PC-3 (cell line): ENCODE data around the gene IL1RAPL1. TPM values are rescaled to one million over a fixed set of nuclear protein-coding genes. Genes with fewer than 3 reads are reported as not detected.

Source experiments
- ATAC-seq: fragments of 200-7000 bp; cut with Tn5 transposase; 2 replicates; pipeline ENCODE4 v1.9.1; 2020; ENCODE audit warnings: mild to moderate bottlenecking, moderate library complexity
- BruUV-seq: library from RNA; stranded (reverse); fragments of 400-500 nt; replicated peaks from 2 replicates; lab custom pipeline; 2021; lab: Mats Ljungman, UMichigan
- CTCF ChIA-PET: fragments of 300-600 bp; sonication (Branson Sonifier 250); formaldehyde crosslinking; loops from one replicate; lab custom pipeline; 2022; ENCODE audit warnings: antibody characterized with exemption; lab: Charles Lee
- POLR2A ChIA-PET: fragments of 300-600 bp; sonication (Branson Sonifier 250); formaldehyde crosslinking; loops from one replicate; lab custom pipeline; 2022; ENCODE audit warnings: antibody characterized with exemption; ENCODE audit not compliant: unreplicated experiment; lab: Charles Lee
- DNase-seq: peaks from one replicate; pipeline ENCODE4 v3.0.0-alpha.2; 2015
- H2AFZ ChIP-seq: fragments of 300-600 bp; sonication (generic); 2 replicates; pipeline ENCODE4 v1.6.0; 2016; ENCODE audit warnings: antibody characterized with exemption, low read length
- H3F3A ChIP-seq: fragments of 300-600 bp; sonication (generic); one replicate; pipeline ENCODE4 v1.6.0; 2017; ENCODE audit warnings: antibody characterized with exemption, low read length, control low read depth, mild to moderate bottlenecking; ENCODE audit not compliant: unreplicated experiment
- H3K27ac ChIP-seq: fragments of 300-600 bp; sonication (generic); 2 replicates; pipeline ENCODE4 v1.5.1; 2016; ENCODE audit warnings: mild to moderate bottlenecking, low read length
- H3K27me3 ChIP-seq: fragments of 300-600 bp; sonication (generic); 2 replicates; pipeline ENCODE4 v1.6.1; 2016; ENCODE audit warnings: low read length, mixed read lengths
- H3K36me3 ChIP-seq: fragments of 300-600 bp; sonication (generic); 2 replicates; pipeline ENCODE4 v1.6.1; 2016; ENCODE audit warnings: low read depth, mixed run types, low read length, mixed read lengths
- H3K4me1 ChIP-seq: fragments of 300-600 bp; sonication (generic); 2 replicates; pipeline ENCODE4 v1.5.1; 2016; ENCODE audit warnings: low read length; ENCODE audit not compliant: insufficient read depth
- H3K4me2 ChIP-seq: fragments of 300-600 bp; sonication (generic); 2 replicates; pipeline ENCODE4 v1.6.0; 2016; ENCODE audit warnings: low read length
- H3K4me3 ChIP-seq: fragments of 300-600 bp; sonication (generic); 2 replicates; pipeline ENCODE4 v1.5.1; 2016; ENCODE audit warnings: mild to moderate bottlenecking, low read length, mixed read lengths
- H3K79me2 ChIP-seq: fragments of 300-600 bp; sonication (generic); 2 replicates; pipeline ENCODE4 v1.6.1; 2017; ENCODE audit warnings: low read length, mixed read lengths
- H3K9ac ChIP-seq: fragments of 300-600 bp; sonication (generic); 2 replicates; pipeline ENCODE4 v1.6.0; 2016; ENCODE audit warnings: mild to moderate bottlenecking, low read length
- H3K9me2 ChIP-seq: fragments of 300-600 bp; sonication (generic); replicated peaks from 2 replicates; pipeline ENCODE4 v1.6.1; 2016; ENCODE audit warnings: mixed run types, low read length, mixed read lengths
- H3K9me3 ChIP-seq: fragments of 300-600 bp; sonication (generic); 2 replicates; pipeline ENCODE4 v1.6.1; 2016; ENCODE audit warnings: low read length, mixed read lengths
- H4K20me1 ChIP-seq: fragments of 300-600 bp; sonication (generic); 2 replicates; pipeline ENCODE4 v1.6.1; 2016; ENCODE audit warnings: low read length, mixed read lengths
- EZH2 ChIP-seq: fragments of 300-600 bp; sonication (generic); IDR thresholded peaks from one replicate; pipeline ENCODE4 v1.6.1; 2017; ENCODE audit warnings: antibody characterized with exemption, mild to moderate bottlenecking, low read length; ENCODE audit not compliant: unreplicated experiment
- EZH2phosphoT487 ChIP-seq: fragments of 300-600 bp; sonication (generic); IDR thresholded peaks from 2 replicates; pipeline ENCODE4 v1.6.1; 2018; ENCODE audit warnings: mild to moderate bottlenecking, antibody characterized with exemption, low read length, borderline replicate concordance
- intact Hi-C: fragments of 100-400 bp; cut with micrococcal nuclease; formaldehyde crosslinking; loops from 2 replicates; pipeline ENCODE4 v1.9.0; 2023
- total RNA-seq: library from RNA; depleted of rRNA; stranded (reverse); fragments of >200 nt; gene quantifications from 2 replicates; pipeline ENCODE4 v1.2.3, GENCODE V29; 2014
- TF ChIP-seq, protein P1 (sequence below): fragments of 300-600 bp; sonication (generic); conservative IDR thresholded peaks from 2 replicates; pipeline ENCODE4 v1.5.1; 2017; ENCODE audit warnings: antibody characterized with exemption, low read depth, mild to moderate bottlenecking, low read length

Gene IL1RAPL1
- total RNA-seq, 1 experiment from 2014 or later: 0.44 TPM

GRCh38 chrX:29243942-29244341 is 656.7 kb downstream of the IL1RAPL1 start:
- Histone ChIP-seq H3F3A (no peaks in the 10 kb centered on the region), H3K9me3 (no peaks in the 10 kb centered on the region), H3K9me2 (no peaks in the 10 kb centered on the region), H3K4me1 (peaks cover 3% of the 10 kb centered on the region; the same call in 1 of the 2 replicates), H2AFZ (no peak overlapping the region), H4K20me1 (no peaks in the 10 kb centered on the region), H3K36me3 (no peaks in the 10 kb centered on the region), H3K4me3 (no peak overlapping the region), H3K9ac (no peak overlapping the region), H3K27me3 (no peaks in the 10 kb centered on the region), H3K27ac (no peak overlapping the region), H3K4me2 (no peak overlapping the region), H3K79me2 (no peaks in the 10 kb centered on the region)
- DNase-seq: no peak
- CTCF ChIA-PET: interaction anchor here (0.5 kb wide), 1 partner anchor 235 kb away, joined by 3 read pairs; no protein-coding TSS in a partner anchor
- intact Hi-C loops: no loop called here
- no peak for TF ChIP-seq EZH2phosphoT487
- POLR2A ChIA-PET: no interaction called here
- no TSS peak for BruUV-seq
- no peak for ATAC-seq

DNA sequence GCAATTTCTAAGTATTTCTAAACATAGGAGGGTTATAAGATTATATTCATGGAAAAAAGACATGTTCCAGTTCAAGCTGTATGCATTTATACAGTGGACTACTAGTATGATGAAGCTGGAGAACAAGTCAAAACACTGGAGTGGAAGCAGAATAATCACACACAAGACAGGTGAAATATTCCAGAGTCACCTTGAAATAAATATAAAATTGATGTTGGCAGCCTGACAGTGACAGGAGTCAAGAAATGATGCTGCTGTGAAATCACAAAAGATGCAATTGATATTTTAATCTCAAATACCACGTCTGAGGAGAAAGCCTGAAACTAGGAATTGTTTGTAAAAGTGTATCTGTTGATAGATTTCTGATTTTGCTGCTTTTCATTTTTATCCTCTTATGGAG is 667.3 kb downstream of the IL1RAPL1 start:
- Histone ChIP-seq H3K27ac (no peak overlapping the region), H3K4me3 (no peak overlapping the region), H3K9me3 (no peaks in the 10 kb centered on the region), H3K9ac (no peak overlapping the region), H3F3A (no peaks in the 10 kb centered on the region), H3K4me1 (no peaks in the 10 kb centered on the region), H3K27me3 (no peaks in the 10 kb centered on the region), H2AFZ (no peak overlapping the region), H3K79me2 (no peaks in the 10 kb centered on the region), H3K36me3 (no peaks in the 10 kb centered on the region), H3K9me2 (no peaks in the 10 kb centered on the region), H4K20me1 (no peaks in the 10 kb centered on the region), H3K4me2 (no peak overlapping the region)
- no TSS peak for BruUV-seq
- no peak for TF ChIP-seq EZH2
- TF ChIP-seq, protein P1, sequence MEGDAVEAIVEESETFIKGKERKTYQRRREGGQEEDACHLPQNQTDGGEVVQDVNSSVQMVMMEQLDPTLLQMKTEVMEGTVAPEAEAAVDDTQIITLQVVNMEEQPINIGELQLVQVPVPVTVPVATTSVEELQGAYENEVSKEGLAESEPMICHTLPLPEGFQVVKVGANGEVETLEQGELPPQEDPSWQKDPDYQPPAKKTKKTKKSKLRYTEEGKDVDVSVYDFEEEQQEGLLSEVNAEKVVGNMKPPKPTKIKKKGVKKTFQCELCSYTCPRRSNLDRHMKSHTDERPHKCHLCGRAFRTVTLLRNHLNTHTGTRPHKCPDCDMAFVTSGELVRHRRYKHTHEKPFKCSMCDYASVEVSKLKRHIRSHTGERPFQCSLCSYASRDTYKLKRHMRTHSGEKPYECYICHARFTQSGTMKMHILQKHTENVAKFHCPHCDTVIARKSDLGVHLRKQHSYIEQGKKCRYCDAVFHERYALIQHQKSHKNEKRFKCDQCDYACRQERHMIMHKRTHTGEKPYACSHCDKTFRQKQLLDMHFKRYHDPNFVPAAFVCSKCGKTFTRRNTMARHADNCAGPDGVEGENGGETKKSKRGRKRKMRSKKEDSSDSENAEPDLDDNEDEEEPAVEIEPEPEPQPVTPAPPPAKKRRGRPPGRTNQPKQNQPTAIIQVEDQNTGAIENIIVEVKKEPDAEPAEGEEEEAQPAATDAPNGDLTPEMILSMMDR: no peak
- no peak for TF ChIP-seq EZH2phosphoT487
- intact Hi-C loops: no loop called here
- DNase-seq (no peak), ATAC-seq (no peak)
- CTCF ChIA-PET: no interaction called here
- POLR2A ChIA-PET: no interaction called here

DNA sequence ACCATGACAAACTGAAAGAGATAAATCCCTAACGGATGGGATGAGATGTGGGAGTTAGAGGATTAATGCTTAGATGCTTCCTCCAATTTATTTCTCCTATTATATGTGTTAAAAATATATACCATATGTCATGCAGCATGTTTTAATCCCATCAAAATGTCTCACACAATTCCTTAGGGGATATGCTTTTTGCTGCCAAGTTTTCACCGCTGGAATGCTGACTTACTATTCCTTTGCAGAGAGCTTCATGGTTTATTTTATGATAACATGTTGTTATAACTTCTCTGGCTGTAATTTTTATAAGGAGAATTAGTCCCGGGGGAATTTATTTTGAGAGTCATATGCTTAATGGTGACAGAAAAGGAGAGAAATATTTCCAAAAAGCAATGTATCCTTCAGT is 670.3 kb downstream of the IL1RAPL1 start:
- TF ChIP-seq, protein P1: no peak
- no peaks in the 10 kb centered on the region for H4K20me1 ChIP-seq
- no peaks in the 10 kb centered on the region for H3K36me3 ChIP-seq
- no peaks in the 10 kb centered on the region for H3K27me3 ChIP-seq
- H3K9ac ChIP-seq: no peak overlapping the region
- H3K4me2 ChIP-seq: no peak overlapping the region
- intact Hi-C loops: no loop called here
- H3K4me1 ChIP-seq: no peaks in the 10 kb centered on the region
- ATAC-seq (no peak), DNase-seq (no peak)
- H3K9me3 ChIP-seq: no peaks in the 10 kb centered on the region
- ChIA-PET POLR2A (no interaction called here), CTCF (no interaction called here)
- H3K27ac ChIP-seq: no peak overlapping the region
- H3K9me2 ChIP-seq: no peaks in the 10 kb centered on the region
- BruUV-seq: no TSS peak
- no peak overlapping the region for H2AFZ ChIP-seq
- H3K79me2 ChIP-seq: no peaks in the 10 kb centered on the region
- H3K4me3 ChIP-seq: no peak overlapping the region
- no peaks in the 10 kb centered on the region for H3F3A ChIP-seq
